ENCODE data around the gene FLNA.

FLNA gene

DNA sequence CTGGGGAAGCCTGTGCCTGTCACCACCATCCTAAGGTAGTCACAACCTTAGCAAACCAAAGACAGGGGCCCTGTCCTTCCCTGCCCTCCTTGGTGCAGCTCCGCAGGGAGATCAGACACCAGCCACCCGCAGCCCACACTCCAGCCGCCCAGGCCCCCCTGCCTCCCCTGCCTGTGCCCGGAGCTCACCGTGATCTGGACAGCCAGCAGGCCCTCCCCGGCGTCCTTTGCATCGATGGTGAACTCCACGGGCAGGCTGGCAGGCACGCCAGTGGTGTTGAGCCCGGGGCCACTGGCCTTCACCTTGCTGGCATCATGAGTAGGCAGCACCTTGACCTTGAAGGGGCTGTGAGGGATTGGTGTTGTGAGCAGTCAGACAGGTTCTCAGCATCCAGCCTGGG is 16.4 kb downstream of the FLNA start:
- peaks cover 93% of the 10 kb centered on the region for H3K36me3 ChIP-seq (ENCODE audit: insufficient read depth, insufficient read length, low read length)
- H3K27me3 ChIP-seq (ENCODE audit: insufficient read depth, insufficient read length), result no peaks in the 10 kb centered on the region
- H3K4me3 ChIP-seq (ENCODE audit: insufficient read length, low read depth), result no peak overlapping the region
- no peak for DNase-seq (ENCODE audit: low read depth, low spot score)
- H3K9ac ChIP-seq (ENCODE audit: insufficient read length, low read depth), result no peak overlapping the region
- TF ChIP-seq ZNF274 (IDR thresholded peaks at IDR 0.05; ENCODE audit: low read depth, low read length) (no peak), YY1 (IDR thresholded peaks at IDR 0.05; ENCODE audit: insufficient read depth, insufficient read length) (no peak), SUZ12 (IDR thresholded peaks at IDR 0.05; ENCODE audit: extremely low read depth, insufficient read depth, insufficient read length) (no peak)
- no peaks in the 10 kb centered on the region for H3K4me1 ChIP-seq (ENCODE audit: insufficient read depth, insufficient read length)
- no peaks in the 10 kb centered on the region for H3K9me3 ChIP-seq (ENCODE audit: insufficient read depth, low read length)

DNA sequence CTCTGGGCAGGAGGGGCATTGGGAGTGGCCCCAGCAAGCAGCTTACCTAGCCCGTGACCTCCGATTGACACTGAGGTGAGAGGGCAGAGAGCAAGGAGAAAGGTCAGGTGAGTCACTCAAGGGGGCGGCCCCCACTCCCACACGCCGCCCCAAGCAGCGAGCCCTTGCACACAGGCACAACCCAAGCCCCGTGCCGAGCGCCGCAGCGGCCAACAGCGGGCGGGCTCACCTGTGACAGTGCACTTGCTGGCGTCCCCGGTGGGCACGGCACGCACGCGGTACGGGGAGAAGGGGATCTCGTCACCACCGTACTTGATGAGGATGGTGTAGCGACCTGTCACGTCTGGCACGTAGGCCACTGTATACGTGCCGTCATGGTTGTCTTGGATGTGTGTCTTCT is 17.2 kb downstream of the FLNA start:
- Histone ChIP-seq H3K9me3 (ENCODE audit: insufficient read depth, low read length) (no peaks in the 10 kb centered on the region), H3K9ac (ENCODE audit: insufficient read length, low read depth) (no peak overlapping the region), H3K4me3 (ENCODE audit: insufficient read length, low read depth) (no peak overlapping the region), H3K27me3 (ENCODE audit: insufficient read depth, insufficient read length) (no peaks in the 10 kb centered on the region), H3K4me1 (ENCODE audit: insufficient read depth, insufficient read length) (no peaks in the 10 kb centered on the region), H3K36me3 (ENCODE audit: insufficient read depth, insufficient read length, low read length) (peaks cover 93% of the 10 kb centered on the region)
- DNase-seq (ENCODE audit: low read depth, low spot score), result no peak
- TF ChIP-seq YY1 (IDR thresholded peaks at IDR 0.05; ENCODE audit: insufficient read depth, insufficient read length) (no peak), ZNF274 (IDR thresholded peaks at IDR 0.05; ENCODE audit: low read depth, low read length) (no peak), SUZ12 (IDR thresholded peaks at IDR 0.05; ENCODE audit: extremely low read depth, insufficient read depth, insufficient read length) (no peak)

DNA sequence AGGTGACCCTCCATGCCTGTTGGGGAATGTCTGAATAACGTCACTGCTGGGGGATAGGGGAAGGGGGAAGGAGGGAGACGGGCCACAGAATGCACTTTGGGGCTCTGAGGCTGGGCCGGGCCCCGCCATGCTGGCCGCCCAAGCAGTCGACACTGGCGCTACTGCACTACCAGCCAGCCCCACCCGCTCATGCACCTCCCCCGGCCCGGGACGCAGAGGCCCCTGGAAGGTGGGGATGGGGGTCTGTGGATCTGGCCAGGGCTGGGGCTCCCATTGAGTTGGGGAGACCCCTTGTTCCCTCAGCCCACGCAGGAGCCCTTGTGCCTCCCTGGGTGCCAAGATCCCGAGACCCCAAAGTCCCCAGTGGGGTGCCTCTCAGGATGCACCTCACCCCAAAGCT is 17.8 kb downstream of the FLNA start:
- H3K9me3 ChIP-seq (ENCODE audit: insufficient read depth, low read length), result no peaks in the 10 kb centered on the region
- H3K4me3 ChIP-seq (ENCODE audit: insufficient read length, low read depth), result no peak overlapping the region
- peaks cover 93% of the 10 kb centered on the region for H3K36me3 ChIP-seq (ENCODE audit: insufficient read depth, insufficient read length, low read length)
- TF ChIP-seq SUZ12 (IDR thresholded peaks at IDR 0.05; ENCODE audit: extremely low read depth, insufficient read depth, insufficient read length) (no peak), ZNF274 (IDR thresholded peaks at IDR 0.05; ENCODE audit: low read depth, low read length) (no peak), YY1 (IDR thresholded peaks at IDR 0.05; ENCODE audit: insufficient read depth, insufficient read length) (no peak)
- no peak overlapping the region for H3K9ac ChIP-seq (ENCODE audit: insufficient read length, low read depth)
- no peak for DNase-seq (ENCODE audit: low read depth, low spot score)
- no peaks in the 10 kb centered on the region for H3K27me3 ChIP-seq (ENCODE audit: insufficient read depth, insufficient read length)
- no peaks in the 10 kb centered on the region for H3K4me1 ChIP-seq (ENCODE audit: insufficient read depth, insufficient read length)

DNA sequence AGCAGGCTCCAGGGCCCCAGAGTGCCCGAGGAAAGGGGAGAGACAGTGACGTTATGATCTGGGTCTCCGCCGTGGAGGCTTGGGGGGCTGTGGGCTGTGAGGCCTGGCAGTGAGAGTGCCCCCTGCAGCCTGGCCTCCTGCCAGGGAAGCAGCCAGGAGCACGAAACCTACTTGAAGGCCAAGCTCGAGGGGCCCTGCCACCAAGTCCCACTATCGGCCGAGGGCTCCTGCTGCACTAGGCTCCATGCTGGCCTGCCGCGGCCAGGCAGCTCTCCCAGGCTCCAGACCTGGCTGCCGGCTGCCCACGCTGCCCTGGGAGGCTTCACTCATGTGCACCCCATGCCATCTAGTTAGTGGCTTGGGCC is 18.7 kb downstream of the FLNA start:
- peaks cover 96% of the 10 kb centered on the region for H3K36me3 ChIP-seq (ENCODE audit: insufficient read depth, insufficient read length, low read length)
- H3K9me3 ChIP-seq (ENCODE audit: insufficient read depth, low read length), result no peaks in the 10 kb centered on the region
- no peak for DNase-seq (ENCODE audit: low read depth, low spot score)
- no peaks in the 10 kb centered on the region for H3K4me1 ChIP-seq (ENCODE audit: insufficient read depth, insufficient read length)
- H3K9ac ChIP-seq (ENCODE audit: insufficient read length, low read depth), result no peak overlapping the region
- no peaks in the 10 kb centered on the region for H3K27me3 ChIP-seq (ENCODE audit: insufficient read depth, insufficient read length)
- TF ChIP-seq SUZ12 (IDR thresholded peaks at IDR 0.05; ENCODE audit: extremely low read depth, insufficient read depth, insufficient read length) (no peak), YY1 (IDR thresholded peaks at IDR 0.05; ENCODE audit: insufficient read depth, insufficient read length) (no peak), ZNF274 (IDR thresholded peaks at IDR 0.05; ENCODE audit: low read depth, low read length) (no peak)
- no peak overlapping the region for H3K4me3 ChIP-seq (ENCODE audit: insufficient read length, low read depth)

DNA sequence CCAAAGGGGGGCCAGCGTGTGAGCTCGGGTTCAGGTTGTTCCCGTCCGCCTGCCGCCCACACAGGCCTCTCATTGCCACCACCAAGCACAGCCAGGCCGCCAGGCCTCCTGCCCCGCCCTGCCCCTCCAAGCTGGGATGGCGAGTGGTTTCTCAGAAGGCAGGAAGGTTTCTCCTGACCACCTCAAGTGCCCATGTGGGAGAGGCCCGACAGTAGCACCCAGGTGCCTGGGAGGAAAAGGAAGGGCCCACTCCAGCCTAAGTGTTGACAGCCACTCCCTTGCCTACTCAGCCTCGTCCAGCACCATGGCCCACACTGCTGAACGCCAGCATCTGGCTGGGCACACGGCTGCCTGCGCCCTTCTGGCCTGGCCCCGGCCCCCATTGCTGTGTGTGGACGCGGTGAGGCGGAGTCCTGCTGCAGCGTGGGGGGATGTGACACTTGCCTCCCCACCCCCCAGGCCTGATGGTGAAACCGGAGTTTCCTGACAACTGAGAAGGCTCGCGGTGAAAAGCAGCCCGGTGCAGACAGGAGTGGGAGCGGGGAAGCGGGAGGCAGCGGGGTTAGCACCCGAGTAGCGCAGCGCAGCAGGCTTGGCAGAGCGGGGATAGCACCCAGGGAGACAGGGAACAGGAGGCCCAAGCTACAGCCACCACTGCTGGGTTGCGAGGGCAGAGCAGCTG is 19.2 kb downstream of the FLNA start:
- DNase-seq (ENCODE audit: low read depth, low spot score), result no peak
- no peak overlapping the region for H3K4me3 ChIP-seq (ENCODE audit: insufficient read length, low read depth)
- no peaks in the 10 kb centered on the region for H3K27me3 ChIP-seq (ENCODE audit: insufficient read depth, insufficient read length)
- H3K9ac ChIP-seq (ENCODE audit: insufficient read length, low read depth), result no peak overlapping the region
- no peaks in the 10 kb centered on the region for H3K9me3 ChIP-seq (ENCODE audit: insufficient read depth, low read length)
- no peaks in the 10 kb centered on the region for H3K4me1 ChIP-seq (ENCODE audit: insufficient read depth, insufficient read length)
- TF ChIP-seq YY1 (IDR thresholded peaks at IDR 0.05; ENCODE audit: insufficient read depth, insufficient read length), result no peak
- no peak for TF ChIP-seq SUZ12 (IDR thresholded peaks at IDR 0.05; ENCODE audit: extremely low read depth, insufficient read depth, insufficient read length)
- no peak for TF ChIP-seq ZNF274 (IDR thresholded peaks at IDR 0.05; ENCODE audit: low read depth, low read length)
- H3K36me3 ChIP-seq (ENCODE audit: insufficient read depth, insufficient read length, low read length), result peaks cover 98% of the 10 kb centered on the region

DNA sequence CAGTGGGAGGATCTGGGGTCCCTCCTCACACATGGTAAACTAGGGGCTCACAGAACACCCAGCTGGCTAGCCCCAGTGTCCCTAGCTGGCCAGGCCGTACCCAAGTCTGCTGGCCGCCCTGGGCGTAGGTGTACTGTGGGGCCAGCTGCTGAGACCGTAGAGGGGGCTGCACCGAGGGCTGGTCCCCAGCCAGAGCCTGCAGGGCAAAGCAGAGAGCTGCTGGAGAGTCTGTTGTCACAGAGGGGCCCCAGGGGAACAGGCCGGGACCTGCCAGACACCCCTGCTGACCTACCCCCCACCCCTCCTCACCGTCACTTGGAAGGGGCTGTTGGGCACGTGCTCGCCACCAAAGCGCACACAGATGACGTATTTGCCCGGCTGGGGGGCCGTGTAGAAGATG is 19.9 kb downstream of the FLNA start:
- Histone ChIP-seq H3K9me3 (ENCODE audit: insufficient read depth, low read length) (no peaks in the 10 kb centered on the region), H3K4me3 (ENCODE audit: insufficient read length, low read depth) (no peak overlapping the region), H3K27me3 (ENCODE audit: insufficient read depth, insufficient read length) (no peaks in the 10 kb centered on the region), H3K4me1 (ENCODE audit: insufficient read depth, insufficient read length) (no peaks in the 10 kb centered on the region), H3K9ac (ENCODE audit: insufficient read length, low read depth) (no peak overlapping the region), H3K36me3 (ENCODE audit: insufficient read depth, insufficient read length, low read length) (peaks cover 98% of the 10 kb centered on the region)
- no peak for TF ChIP-seq SUZ12 (IDR thresholded peaks at IDR 0.05; ENCODE audit: extremely low read depth, insufficient read depth, insufficient read length)
- no peak for TF ChIP-seq ZNF274 (IDR thresholded peaks at IDR 0.05; ENCODE audit: low read depth, low read length)
- no peak for TF ChIP-seq YY1 (IDR thresholded peaks at IDR 0.05; ENCODE audit: insufficient read depth, insufficient read length)
- DNase-seq (ENCODE audit: low read depth, low spot score), result no peak

DNA sequence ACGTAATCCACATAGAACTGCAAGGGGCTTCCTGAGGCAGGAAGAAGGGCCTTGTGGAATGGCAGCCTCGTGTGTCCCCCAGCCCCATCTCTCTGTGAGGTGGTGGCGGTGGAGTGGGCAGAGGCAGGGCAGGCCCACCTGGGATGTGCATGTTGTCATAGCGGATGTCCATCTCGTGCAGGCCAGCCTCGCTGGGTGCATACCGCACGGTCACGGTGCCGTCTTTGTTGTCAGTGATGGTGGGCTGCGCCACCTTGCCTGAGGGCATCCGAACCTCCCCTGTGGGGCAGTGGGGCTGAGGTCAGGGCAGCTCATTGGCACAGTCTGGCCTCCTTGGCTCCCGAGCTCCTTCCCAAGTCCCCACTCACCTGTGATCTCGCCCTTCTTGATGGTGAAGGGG is 20.4 kb downstream of the FLNA start:
- Histone ChIP-seq H3K9me3 (ENCODE audit: insufficient read depth, low read length) (no peaks in the 10 kb centered on the region), H3K36me3 (ENCODE audit: insufficient read depth, insufficient read length, low read length) (peaks cover 98% of the 10 kb centered on the region), H3K4me1 (ENCODE audit: insufficient read depth, insufficient read length) (no peaks in the 10 kb centered on the region), H3K27me3 (ENCODE audit: insufficient read depth, insufficient read length) (no peaks in the 10 kb centered on the region), H3K4me3 (ENCODE audit: insufficient read length, low read depth) (no peak overlapping the region), H3K9ac (ENCODE audit: insufficient read length, low read depth) (no peak overlapping the region)
- no peak for DNase-seq (ENCODE audit: low read depth, low spot score)
- TF ChIP-seq YY1 (IDR thresholded peaks at IDR 0.05; ENCODE audit: insufficient read depth, insufficient read length), result no peak
- no peak for TF ChIP-seq ZNF274 (IDR thresholded peaks at IDR 0.05; ENCODE audit: low read depth, low read length)
- TF ChIP-seq SUZ12 (IDR thresholded peaks at IDR 0.05; ENCODE audit: extremely low read depth, insufficient read depth, insufficient read length), result no peak
